HG03521 (cell line): ENCODE results near the gene KCNMA1.

ENCODE experiments used
- ATAC-seq: cut with Tn5 transposase; IDR thresholded peaks from one replicate; pipeline ENCODE4 v1.9.1; 2021; ENCODE audit warnings: mild to moderate bottlenecking, moderate library complexity; ENCODE audit not compliant: unreplicated experiment

KCNMA1 gene

GRCh38 chr10:76868098-76868977 is 769.3 kb downstream of the KCNMA1 start:
- ATAC-seq = no peak

- no peak for ATAC-seq
Measured at GRCh38 chr10:76866841-76867586, 770.6 kb downstream of the KCNMA1 start.

- no peak for ATAC-seq
Measured at GRCh38 chr10:76864922-76865321, 772.7 kb downstream of the KCNMA1 start.

- ATAC-seq = no peak
Measured at GRCh38 chr10:76858721-76859120, 778.9 kb downstream of the KCNMA1 start.

GRCh38 chr10:76840802-76841201 is 796.8 kb downstream of the KCNMA1 start:
- no peak for ATAC-seq

- no peak for ATAC-seq
Measured at GRCh38 chr10:76839276-76839675, 798.3 kb downstream of the KCNMA1 start.

GRCh38 chr10:76830218-76830617 is 807.4 kb downstream of the KCNMA1 start:
- no peak for ATAC-seq

- ATAC-seq = no peak
Measured at GRCh38 chr10:76829724-76830123, 807.9 kb downstream of the KCNMA1 start.
